ENCODE measurements around the gene ANGPTL8. TPM values are rescaled to one million over a fixed set of nuclear protein-coding genes. Genes with fewer than 3 reads are reported as not detected.

The ANGPTL8 gene
- total and polyA plus RNA-seq, 9 of the 15 experiments (the other 6 are each of a cell fraction or from before 2014, with no cell fraction given), result not detected

DNA sequence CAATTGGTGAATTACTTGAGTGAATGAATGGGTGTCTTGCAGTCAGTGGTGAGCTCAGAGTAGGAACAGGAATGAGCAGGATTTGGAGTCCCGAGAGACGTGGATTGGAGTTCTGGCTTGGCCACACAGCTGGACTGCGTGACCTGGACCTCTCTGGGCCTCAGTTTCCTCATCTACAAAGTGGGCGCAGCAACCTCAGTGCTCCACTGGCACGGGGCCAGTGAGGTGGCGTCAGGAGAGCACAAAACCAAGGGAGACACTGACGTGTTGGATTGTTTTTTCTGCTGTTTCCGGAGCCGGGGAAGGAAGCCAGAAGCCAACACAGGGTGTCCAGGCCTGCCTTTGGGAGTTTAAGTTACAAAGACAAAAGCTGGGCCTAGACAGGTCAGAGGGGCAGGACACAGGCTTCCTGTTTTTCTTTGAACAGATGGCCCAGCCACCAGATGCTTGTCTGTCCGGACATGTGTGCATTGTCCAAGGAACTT lies 29.4 kb downstream of the ANGPTL8 start (continued):
- TF ChIP-seq, protein P1, sequence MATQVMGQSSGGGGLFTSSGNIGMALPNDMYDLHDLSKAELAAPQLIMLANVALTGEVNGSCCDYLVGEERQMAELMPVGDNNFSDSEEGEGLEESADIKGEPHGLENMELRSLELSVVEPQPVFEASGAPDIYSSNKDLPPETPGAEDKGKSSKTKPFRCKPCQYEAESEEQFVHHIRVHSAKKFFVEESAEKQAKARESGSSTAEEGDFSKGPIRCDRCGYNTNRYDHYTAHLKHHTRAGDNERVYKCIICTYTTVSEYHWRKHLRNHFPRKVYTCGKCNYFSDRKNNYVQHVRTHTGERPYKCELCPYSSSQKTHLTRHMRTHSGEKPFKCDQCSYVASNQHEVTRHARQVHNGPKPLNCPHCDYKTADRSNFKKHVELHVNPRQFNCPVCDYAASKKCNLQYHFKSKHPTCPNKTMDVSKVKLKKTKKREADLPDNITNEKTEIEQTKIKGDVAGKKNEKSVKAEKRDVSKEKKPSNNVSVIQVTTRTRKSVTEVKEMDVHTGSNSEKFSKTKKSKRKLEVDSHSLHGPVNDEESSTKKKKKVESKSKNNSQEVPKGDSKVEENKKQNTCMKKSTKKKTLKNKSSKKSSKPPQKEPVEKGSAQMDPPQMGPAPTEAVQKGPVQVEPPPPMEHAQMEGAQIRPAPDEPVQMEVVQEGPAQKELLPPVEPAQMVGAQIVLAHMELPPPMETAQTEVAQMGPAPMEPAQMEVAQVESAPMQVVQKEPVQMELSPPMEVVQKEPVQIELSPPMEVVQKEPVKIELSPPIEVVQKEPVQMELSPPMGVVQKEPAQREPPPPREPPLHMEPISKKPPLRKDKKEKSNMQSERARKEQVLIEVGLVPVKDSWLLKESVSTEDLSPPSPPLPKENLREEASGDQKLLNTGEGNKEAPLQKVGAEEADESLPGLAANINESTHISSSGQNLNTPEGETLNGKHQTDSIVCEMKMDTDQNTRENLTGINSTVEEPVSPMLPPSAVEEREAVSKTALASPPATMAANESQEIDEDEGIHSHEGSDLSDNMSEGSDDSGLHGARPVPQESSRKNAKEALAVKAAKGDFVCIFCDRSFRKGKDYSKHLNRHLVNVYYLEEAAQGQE (IDR thresholded peaks at IDR 0.05; ENCODE audit: borderline replicate concordance), result no peak
- TF ChIP-seq, protein P1 (CRISPR knock-in tag; IDR thresholded peaks at IDR 0.05; ENCODE audit: low read depth), result no peak
- TF ChIP-seq FOXA3 (CRISPR knock-in tag; conservative IDR thresholded peaks at IDR 0.05 in 1 of 2, IDR thresholded peaks at IDR 0.05 in 1 of 2) (peak in 1 of 2 experiments; percentile 94; a peak in 2 of 4 replicates), AFF4 (CRISPR knock-in tag; IDR thresholded peaks at IDR 0.05) (no peak), FOXM1 (IDR thresholded peaks at IDR 0.05; ENCODE audit: low read depth) (peak; percentile 78), FOXM1 (CRISPR knock-in tag; IDR thresholded peaks at IDR 0.05; ENCODE audit: low read depth) (no peak), CREM (IDR thresholded peaks at IDR 0.05; ENCODE audit: low read depth) (peak; percentile 66; the same call in 1 of the 2 replicates), ZNF232 (CRISPR knock-in tag; IDR thresholded peaks at IDR 0.05) (no peak), RREB1 (CRISPR knock-in tag; IDR thresholded peaks at IDR 0.05) (no peak)

Data from K562 (cell line).